Thoracic aorta (tissue), 2 donors: ENCODE data around the gene TAOK2. TPM values are rescaled to one million over a fixed set of nuclear protein-coding genes. Genes with fewer than 3 reads are reported as not detected.
A peak's percentile ranks its signal among the peaks of the same experiment; 100 is the strongest.
"Not testable (repeated sequence)": the region's sequence is repeated elsewhere in the genome, so short reads cannot be mapped to it uniquely, and the experiment has no call there.

Source experiments
- ATAC-seq: fragments of 150-250 bp; one replicate; pipeline ENCODE4 v1.8.0; 2017; ENCODE audit warnings: low read depth; ENCODE audit not compliant: insufficient number of reproducible peaks, low FRiP score
- DNase-seq: peaks from one replicate; pipeline ENCODE4 v3.0.0-alpha.2; 2020; ENCODE audit warnings: low spot score
- H3K27ac ChIP-seq, 2 donors: fragments of 200-600 bp; sonication (generic); 1 replicate in 1 of 2; 2 replicates in 1 of 2; pipeline ENCODE4 v1.5.1; 2016; ENCODE audit warnings: mild to moderate bottlenecking in 2 of 2, moderate library complexity in 2 of 2
- H3K27me3 ChIP-seq: fragments of 200-600 bp; sonication (generic); replicated peaks from 2 replicates; pipeline ENCODE4 v1.6.0; 2016; ENCODE audit warnings: mild to moderate bottlenecking; ENCODE audit not compliant: insufficient read depth
- H3K36me3 ChIP-seq: fragments of 200-600 bp; sonication (generic); one replicate; pipeline ENCODE4 v1.5.1; 2016
- H3K4me1 ChIP-seq, 2 donors: fragments of 200-600 bp; sonication (generic); 1 replicate in 1 of 2; 2 replicates in 1 of 2; pipeline versions ENCODE4 v1.5.1 to v1.6.0; 2016; ENCODE audit warnings: low read depth in 2 of 2, mild to moderate bottlenecking in 1 of 2; ENCODE audit not compliant: control insufficient read depth in 1 of 2
- H3K4me3 ChIP-seq: fragments of 200-600 bp; sonication (generic); 2 replicates; pipeline ENCODE4 v1.5.1; 2016; ENCODE audit warnings: mild to moderate bottlenecking
- H3K9me3 ChIP-seq: fragments of 200-600 bp; sonication (generic); 2 replicates; pipeline ENCODE4 v1.5.1; 2016
- CTCF ChIP-seq: fragments of 200-600 bp; sonication (generic); IDR thresholded peaks from one replicate; pipeline ENCODE4 v1.5.1; 2019; ENCODE audit warnings: antibody characterized with exemption
- total RNA-seq, 2 donors: library from RNA; depleted of rRNA; stranded (reverse); fragments of >200 nt; gene quantifications; one replicate each; pipeline versions ENCODE4 v1.1.0 to v1.2.3, GENCODE V29; 2016

TAOK2 gene
- total RNA-seq, 2 donors from 2014 or later: 54.6 to 55.0 TPM

- Histone ChIP-seq H3K27me3 (no peaks in the 10 kb centered on the region), H3K4me3 (no peak overlapping the region), H3K27ac (no peak overlapping the region), H3K4me1 (no peaks in the 10 kb centered on the region), H3K36me3 (no peaks in the 10 kb centered on the region), H3K9me3 (no peaks in the 10 kb centered on the region)
- no peak for ATAC-seq
- TF ChIP-seq CTCF: no peak
- DNase-seq: no peak
Measured at GRCh38 chr16:30040221-30040620, 66.6 kb downstream of the TAOK2 start.

- H3K4me3 ChIP-seq, H3K9me3 ChIP-seq, H3K27ac ChIP-seq, H3K27me3 ChIP-seq, H3K36me3 ChIP-seq, ATAC-seq, DNase-seq, H3K4me1 ChIP-seq: not testable (repeated sequence)
Measured at GRCh38 chr16:30040690-30041089, 67.0 kb downstream of the TAOK2 start.

- Histone ChIP-seq H3K36me3 (no peaks in the 10 kb centered on the region), H3K27me3 (no peaks in the 10 kb centered on the region), H3K27ac (no peak overlapping the region), H3K9me3 (no peaks in the 10 kb centered on the region), H3K4me3 (no peak overlapping the region), H3K4me1 (no peaks in the 10 kb centered on the region)
- DNase-seq: no peak
- ATAC-seq: no peak
- TF ChIP-seq CTCF: peak; percentile 31
Measured at GRCh38 chr16:30041841-30042240, 68.2 kb downstream of the TAOK2 start.

Other genes starting within 250 kb of the TAOK2 start
- 1 to 10 TPM; 2.8 to 3.4 TPM for gene C16orf54, start 227.9 kb upstream of the TAOK2 start, total RNA-seq
- gene ZG16, start 195.6 kb upstream of the TAOK2 start, total RNA-seq: not detected
- 10 to 100 TPM; 11.4 to 15.2 TPM for gene KIF22, start 183.1 kb upstream of the TAOK2 start, total RNA-seq
- gene MAZ, start 167.3 kb upstream of the TAOK2 start, total RNA-seq: 10 to 100 TPM; 73.0 to 99.4 TPM
- gene PRRT2, start 161.7 kb upstream of the TAOK2 start, total RNA-seq: 10 to 100 TPM; 39.4 to 40.8 TPM
- gene PAGR1, start 157.7 kb upstream of the TAOK2 start, total RNA-seq: 10 to 100 TPM; 40.8 to 45.2 TPM
- gene MVP, start 153.4 kb upstream of the TAOK2 start, total RNA-seq: 100 to 1,000 TPM; 175 to 190 TPM
- 100 to 1,000 TPM in 1 of 2 donors, 10 to 100 TPM in 1; 92.1 to 107 TPM for gene CDIPT, start 110.6 kb upstream of the TAOK2 start, total RNA-seq
- gene SEZ6L2, start 74.3 kb upstream of the TAOK2 start, total RNA-seq: 1 to 10 TPM in 1 of 2 donors, under 1 TPM in 1; 0.63 to 1.4 TPM
- under 1 TPM in 1 of 2 donors, not detected in 1; 0.27 TPM for gene ASPHD1, start 73.4 kb upstream of the TAOK2 start, total RNA-seq
- 10 to 100 TPM; 29.2 to 37.1 TPM for gene KCTD13, start 47.6 kb upstream of the TAOK2 start, total RNA-seq
- 100 to 1,000 TPM in 1 of 2 donors, 10 to 100 TPM in 1; 79.7 to 161 TPM for gene TMEM219, start 11.8 kb upstream of the TAOK2 start, total RNA-seq
- gene HIRIP3, start 21.7 kb downstream of the TAOK2 start, total RNA-seq: 10 to 100 TPM in 1 of 2 donors, 1 to 10 TPM in 1; 6.1 to 17.7 TPM
- 10 to 100 TPM; 67.4 to 81.8 TPM for gene INO80E, start 22.4 kb downstream of the TAOK2 start, total RNA-seq
- under 1 TPM in 1 of 2 donors, not detected in 1; 0.56 TPM for gene DOC2A, start 37.2 kb downstream of the TAOK2 start, total RNA-seq
- not detected for gene C16orf92, start 49.3 kb downstream of the TAOK2 start, total RNA-seq
- gene TLCD3B, start 57.4 kb downstream of the TAOK2 start, total RNA-seq: not detected
- 100 to 1,000 TPM; 569 to 841 TPM for gene ALDOA, start 91.9 kb downstream of the TAOK2 start, total RNA-seq
- 10 to 100 TPM; 37.7 to 54.2 TPM for gene PPP4C, start 102.1 kb downstream of the TAOK2 start, total RNA-seq
- under 1 TPM in 1 of 2 donors, not detected in 1; 0.56 TPM for gene TBX6, start 118.1 kb downstream of the TAOK2 start, total RNA-seq
- 100 to 1,000 TPM in 1 of 2 donors, 10 to 100 TPM in 1; 69.2 to 105 TPM for gene YPEL3, start 122.3 kb downstream of the TAOK2 start, total RNA-seq
- 1 to 10 TPM; 4.6 to 6.0 TPM for gene GDPD3, start 139.7 kb downstream of the TAOK2 start, total RNA-seq
- 100 to 1,000 TPM in 1 of 2 donors, 10 to 100 TPM in 1; 41.3 to 108 TPM for gene MAPK3, start 149.4 kb downstream of the TAOK2 start, total RNA-seq
- gene CORO1A, start 209.7 kb downstream of the TAOK2 start, total RNA-seq: 10 to 100 TPM; 78.1 to 87.8 TPM
- gene BOLA2B, start 219.8 kb downstream of the TAOK2 start, total RNA-seq: 100 to 1,000 TPM in 1 of 2 donors, 10 to 100 TPM in 1; 83.4 to 224 TPM
- gene SLX1A, start 220.0 kb downstream of the TAOK2 start, total RNA-seq: 10 to 100 TPM; 20.1 to 43.6 TPM
- 10 to 100 TPM; 11.1 to 15.6 TPM for gene SULT1A3, start 225.4 kb downstream of the TAOK2 start, total RNA-seq